ENCODE data around the gene ZACN.

ZACN gene

DNA sequence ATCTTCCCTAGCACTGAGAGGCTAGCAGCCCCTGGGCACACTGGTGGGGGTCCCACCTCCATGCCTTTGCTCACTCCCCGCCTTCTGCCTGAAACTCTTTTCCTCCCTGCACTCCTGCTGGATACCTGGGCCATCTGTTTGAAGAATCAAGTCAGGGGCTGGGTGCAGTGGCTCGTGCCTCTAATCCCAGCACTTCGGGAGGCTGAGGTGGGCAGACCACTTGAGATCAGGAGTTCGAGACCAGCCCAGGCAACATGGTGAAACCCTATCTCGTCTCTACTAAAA, 46.4 kb downstream of the ZACN start:
- TF ChIP-seq, protein P1, sequence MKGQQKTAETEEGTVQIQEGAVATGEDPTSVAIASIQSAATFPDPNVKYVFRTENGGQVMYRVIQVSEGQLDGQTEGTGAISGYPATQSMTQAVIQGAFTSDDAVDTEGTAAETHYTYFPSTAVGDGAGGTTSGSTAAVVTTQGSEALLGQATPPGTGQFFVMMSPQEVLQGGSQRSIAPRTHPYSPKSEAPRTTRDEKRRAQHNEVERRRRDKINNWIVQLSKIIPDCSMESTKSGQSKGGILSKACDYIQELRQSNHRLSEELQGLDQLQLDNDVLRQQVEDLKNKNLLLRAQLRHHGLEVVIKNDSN (IDR thresholded peaks at IDR 0.05), result no peak
- TF ChIP-seq, protein P2, sequence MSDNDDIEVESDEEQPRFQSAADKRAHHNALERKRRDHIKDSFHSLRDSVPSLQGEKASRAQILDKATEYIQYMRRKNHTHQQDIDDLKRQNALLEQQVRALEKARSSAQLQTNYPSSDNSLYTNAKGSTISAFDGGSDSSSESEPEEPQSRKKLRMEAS (IDR thresholded peaks at IDR 0.05), result no peak
- TF ChIP-seq EGR1 (IDR thresholded peaks at IDR 0.05), result no peak

DNA sequence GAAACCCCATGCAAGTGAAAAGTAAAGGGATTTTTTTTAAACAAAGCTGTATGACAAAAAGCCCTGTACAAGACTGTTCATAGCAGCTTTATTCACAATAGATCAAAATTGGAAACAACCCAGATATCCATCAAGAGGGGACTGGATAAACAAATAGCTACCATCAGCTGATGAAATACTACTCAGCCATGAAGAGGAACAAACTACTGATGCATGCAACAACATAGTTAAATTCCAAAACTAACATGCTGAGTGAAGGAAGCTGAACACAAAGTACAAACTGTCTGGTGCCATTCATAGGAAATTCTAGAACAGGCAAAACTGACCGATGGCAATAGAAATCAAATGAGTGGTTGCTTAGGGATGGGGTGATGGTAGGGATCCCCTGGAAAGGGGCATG, 46.9 kb downstream of the ZACN start:
- TF ChIP-seq, protein P2 (IDR thresholded peaks at IDR 0.05), result no peak
- no peak for TF ChIP-seq TAF1 (IDR thresholded peaks at IDR 0.05; ENCODE audit: low read depth)

DNA sequence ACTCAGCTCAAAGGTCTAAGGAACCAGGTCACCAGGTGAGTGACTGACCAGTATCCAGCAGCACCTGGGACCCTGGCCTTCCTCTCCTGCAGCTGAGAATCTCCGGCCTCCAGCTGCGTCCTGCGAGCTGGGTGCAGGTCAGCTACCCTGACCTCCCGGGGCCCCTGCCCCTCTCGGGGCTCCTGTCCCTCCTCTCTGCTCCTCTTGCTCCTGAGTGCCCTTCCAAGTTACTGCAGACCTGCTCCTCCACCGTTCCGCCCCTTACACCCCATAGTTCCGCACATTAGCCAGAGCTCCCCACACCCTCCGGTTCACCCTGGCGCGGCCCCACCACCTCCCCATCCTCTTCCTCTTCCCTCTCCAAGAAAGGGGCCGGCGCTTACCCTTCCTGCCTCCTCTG, 51.5 kb downstream of the ZACN start:
- TF ChIP-seq CREB1 (IDR thresholded peaks at IDR 0.05; ENCODE audit: low read depth) (no peak), TEAD4 (IDR thresholded peaks at IDR 0.05) (no peak), FOXM1 (IDR thresholded peaks at IDR 0.05; ENCODE audit: borderline replicate concordance, low read depth) (no peak), TAF1 (IDR thresholded peaks at IDR 0.05; ENCODE audit: low read depth) (no peak), YY1 (IDR thresholded peaks at IDR 0.05; ENCODE audit: low read depth) (no peak), NFIC (IDR thresholded peaks at IDR 0.05) (no peak), ZBTB7A (IDR thresholded peaks at IDR 0.05; ENCODE audit: low read depth) (no peak), EP300 (IDR thresholded peaks at IDR 0.05; ENCODE audit: borderline replicate concordance) (no peak), RAD21 (IDR thresholded peaks at IDR 0.05; ENCODE audit: low read depth) (no peak), TCF12 (IDR thresholded peaks at IDR 0.05; ENCODE audit: low read depth) (no peak), CEBPB (IDR thresholded peaks at IDR 0.05) (no peak), EGR1 (IDR thresholded peaks at IDR 0.05) (no peak)
- TF ChIP-seq, protein P3, sequence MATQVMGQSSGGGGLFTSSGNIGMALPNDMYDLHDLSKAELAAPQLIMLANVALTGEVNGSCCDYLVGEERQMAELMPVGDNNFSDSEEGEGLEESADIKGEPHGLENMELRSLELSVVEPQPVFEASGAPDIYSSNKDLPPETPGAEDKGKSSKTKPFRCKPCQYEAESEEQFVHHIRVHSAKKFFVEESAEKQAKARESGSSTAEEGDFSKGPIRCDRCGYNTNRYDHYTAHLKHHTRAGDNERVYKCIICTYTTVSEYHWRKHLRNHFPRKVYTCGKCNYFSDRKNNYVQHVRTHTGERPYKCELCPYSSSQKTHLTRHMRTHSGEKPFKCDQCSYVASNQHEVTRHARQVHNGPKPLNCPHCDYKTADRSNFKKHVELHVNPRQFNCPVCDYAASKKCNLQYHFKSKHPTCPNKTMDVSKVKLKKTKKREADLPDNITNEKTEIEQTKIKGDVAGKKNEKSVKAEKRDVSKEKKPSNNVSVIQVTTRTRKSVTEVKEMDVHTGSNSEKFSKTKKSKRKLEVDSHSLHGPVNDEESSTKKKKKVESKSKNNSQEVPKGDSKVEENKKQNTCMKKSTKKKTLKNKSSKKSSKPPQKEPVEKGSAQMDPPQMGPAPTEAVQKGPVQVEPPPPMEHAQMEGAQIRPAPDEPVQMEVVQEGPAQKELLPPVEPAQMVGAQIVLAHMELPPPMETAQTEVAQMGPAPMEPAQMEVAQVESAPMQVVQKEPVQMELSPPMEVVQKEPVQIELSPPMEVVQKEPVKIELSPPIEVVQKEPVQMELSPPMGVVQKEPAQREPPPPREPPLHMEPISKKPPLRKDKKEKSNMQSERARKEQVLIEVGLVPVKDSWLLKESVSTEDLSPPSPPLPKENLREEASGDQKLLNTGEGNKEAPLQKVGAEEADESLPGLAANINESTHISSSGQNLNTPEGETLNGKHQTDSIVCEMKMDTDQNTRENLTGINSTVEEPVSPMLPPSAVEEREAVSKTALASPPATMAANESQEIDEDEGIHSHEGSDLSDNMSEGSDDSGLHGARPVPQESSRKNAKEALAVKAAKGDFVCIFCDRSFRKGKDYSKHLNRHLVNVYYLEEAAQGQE (IDR thresholded peaks at IDR 0.05; ENCODE audit: low read depth), result no peak
- TF ChIP-seq, protein P2 (IDR thresholded peaks at IDR 0.05), result no peak
- TF ChIP-seq, protein P1 (IDR thresholded peaks at IDR 0.05), result no peak

DNA sequence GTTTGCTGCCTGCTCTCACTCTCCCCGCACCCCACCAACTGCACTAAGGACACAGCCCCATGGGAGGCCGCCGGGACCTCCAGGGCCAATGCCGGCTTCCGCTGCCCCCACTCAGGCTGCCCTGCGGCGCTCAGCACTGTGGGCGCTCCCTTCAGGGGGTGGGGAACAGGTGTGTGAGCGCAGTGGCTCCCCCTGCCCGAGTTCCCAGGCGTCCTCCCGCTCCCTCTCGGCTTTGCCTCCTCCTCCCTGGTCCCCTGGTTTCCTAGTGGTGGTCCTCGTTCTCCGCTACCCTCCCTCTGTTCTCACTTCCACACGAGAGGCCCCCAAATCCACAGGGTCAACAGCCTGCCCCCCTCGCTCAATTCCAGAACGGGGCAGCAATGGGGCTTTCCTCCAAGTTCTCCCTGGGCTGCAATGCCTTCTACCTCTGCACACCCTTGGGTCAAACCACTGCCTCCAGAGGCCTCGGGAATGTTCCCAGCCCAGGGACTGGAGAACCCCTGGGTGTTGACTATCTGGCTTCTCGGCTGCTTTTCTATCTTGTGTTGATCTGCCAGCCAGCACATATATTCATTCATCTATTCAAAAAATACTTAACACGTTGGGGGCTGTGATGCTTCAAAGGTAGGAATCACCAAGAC, 52.2 kb downstream of the ZACN start:
- TF ChIP-seq FOXM1 (IDR thresholded peaks at IDR 0.05; ENCODE audit: borderline replicate concordance, low read depth) (no peak), RAD21 (IDR thresholded peaks at IDR 0.05; ENCODE audit: low read depth) (no peak), TEAD4 (IDR thresholded peaks at IDR 0.05) (no peak), CREB1 (IDR thresholded peaks at IDR 0.05; ENCODE audit: low read depth) (no peak), CEBPB (IDR thresholded peaks at IDR 0.05) (no peak), TCF12 (IDR thresholded peaks at IDR 0.05; ENCODE audit: low read depth) (no peak), NFIC (IDR thresholded peaks at IDR 0.05) (no peak), ZBTB7A (IDR thresholded peaks at IDR 0.05; ENCODE audit: low read depth) (no peak)
- TF ChIP-seq, protein P2 (IDR thresholded peaks at IDR 0.05), result no peak
- TF ChIP-seq, protein P3 (IDR thresholded peaks at IDR 0.05; ENCODE audit: low read depth), result no peak

DNA sequence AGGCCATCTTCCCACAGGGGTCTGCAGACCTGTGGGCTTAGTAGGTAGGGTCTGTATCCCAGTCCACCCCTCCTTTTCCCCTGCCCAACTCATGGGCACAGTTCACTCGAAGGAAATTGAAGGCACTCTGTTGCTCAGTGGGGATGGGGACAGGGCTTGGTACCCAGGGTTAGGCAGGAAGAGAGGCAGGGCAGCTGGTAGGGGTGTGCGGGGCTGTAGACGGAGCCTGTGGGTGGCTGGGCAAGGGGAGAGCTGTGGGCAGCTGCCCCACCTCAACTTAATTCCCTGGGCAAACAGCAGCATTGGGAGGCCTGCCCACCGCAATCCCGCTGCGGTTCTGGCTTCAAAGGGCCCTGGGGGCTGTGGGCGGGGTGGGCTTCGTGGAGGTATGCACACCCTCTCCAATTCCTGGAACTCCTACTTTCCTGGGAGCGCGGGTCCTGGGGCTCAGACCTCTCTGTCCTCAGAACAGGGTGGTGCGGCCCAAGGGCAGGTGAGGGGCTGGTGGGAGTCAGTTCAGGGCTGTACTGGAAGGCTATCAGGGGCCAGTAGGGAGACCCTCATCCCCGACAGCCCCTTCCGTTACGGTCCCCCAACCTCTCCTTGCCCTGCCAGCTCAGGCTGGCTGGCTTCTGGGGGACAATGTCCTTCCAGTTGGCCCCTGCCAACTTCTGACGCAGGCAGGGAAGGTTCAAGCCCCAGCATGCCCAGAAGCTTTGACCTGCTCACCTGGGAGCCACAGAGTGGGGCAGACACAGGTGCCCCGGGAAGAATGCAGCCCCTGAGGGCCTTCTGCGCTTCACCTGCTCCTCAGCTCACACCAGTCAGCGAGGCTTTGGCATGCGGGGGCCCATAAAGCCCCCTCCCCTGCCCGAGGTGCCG, 53.0 kb downstream of the ZACN start:
- TF ChIP-seq NFIC (IDR thresholded peaks at IDR 0.05), result no peak; the same call in 1 of the 2 replicates
- TF ChIP-seq FOXM1 (IDR thresholded peaks at IDR 0.05; ENCODE audit: borderline replicate concordance, low read depth), result no peak
- no peak for TF ChIP-seq EGR1 (IDR thresholded peaks at IDR 0.05)
- TF ChIP-seq CEBPB (IDR thresholded peaks at IDR 0.05), result no peak
- peak; percentile 80; the same call in 1 of the 2 replicates for TF ChIP-seq ZBTB7A (IDR thresholded peaks at IDR 0.05; ENCODE audit: low read depth)
- TF ChIP-seq, protein P3 (IDR thresholded peaks at IDR 0.05; ENCODE audit: low read depth), result no peak
- peak; percentile 9; the same call in 1 of the 2 replicates for TF ChIP-seq TEAD4 (IDR thresholded peaks at IDR 0.05)
- TF ChIP-seq, protein P1 (IDR thresholded peaks at IDR 0.05), result no peak
